HepG2 (cell line): Measurements from ENCODE around the gene HOXA4. TPM values are rescaled to one million over a fixed set of nuclear protein-coding genes. Genes with fewer than 3 reads are reported as not detected.

Experiments
- GFI1 ChIP-seq: sonication (generic); formaldehyde crosslinking; IDR thresholded peaks from 2 replicates; pipeline ENCODE4 v1.5.0; 2020; ENCODE audit warnings: missing genetic modification reagents, mild to moderate bottlenecking, borderline replicate concordance
- MTF2 ChIP-seq: sonication (generic); formaldehyde crosslinking; IDR thresholded peaks from 2 replicates; pipeline ENCODE4 v1.5.0; 2020; ENCODE audit warnings: missing genetic modification reagents, borderline replicate concordance
- SOX13 ChIP-seq, 3 experiments: fragments of 450-650 bp in 1 of 3; sonication (generic) in 1 of 3; formaldehyde crosslinking in 1 of 3; IDR thresholded peaks in 2 of 3; conservative IDR thresholded peaks in 1 of 3; 2 replicates each; pipeline versions ENCODE4 v1.5.0 to v1.6.1; 2016 to 2020; ENCODE audit warnings: antibody characterized with exemption in 1 of 3, mild to moderate bottlenecking in 1 of 3, missing compliant biosample characterization in 1 of 3, missing genetic modification reagents in 1 of 3, moderate library complexity in 1 of 3
- STAG1 ChIP-seq: sonication (generic); formaldehyde crosslinking; IDR thresholded peaks from 2 replicates; pipeline ENCODE4 v1.4.0; 2020; ENCODE audit warnings: missing genetic modification reagents
- SYNCRIP ChIP-seq: fragments of 200-400 bp; formaldehyde crosslinking; IDR thresholded peaks from 2 replicates; pipeline ENCODE4 v1.6.1; 2018; ENCODE audit warnings: mild to moderate bottlenecking, low read depth, low read length; ENCODE audit not compliant: insufficient read depth
- TCF7 ChIP-seq: sonication (generic); IDR thresholded peaks from 2 replicates; pipeline ENCODE4 v1.6.1; 2016; ENCODE audit warnings: antibody characterized with exemption, low read depth
- ZNF143 ChIP-seq: sonication (generic); formaldehyde crosslinking; IDR thresholded peaks from 2 replicates; pipeline ENCODE4 v1.4.0; 2020; ENCODE audit warnings: missing genetic modification reagents
- ZNF274 ChIP-seq: sonication (generic); formaldehyde crosslinking; IDR thresholded peaks from 2 replicates; pipeline ENCODE4 v1.5.1; 2020; ENCODE audit warnings: mild to moderate bottlenecking, missing genetic modification reagents
- polyA plus RNA-seq, 8 experiments: library from polyadenylated mRNA; depleted of rRNA in 3 of 8; stranded (reverse) in 7 of 8; unstranded in 1 of 8; fragments of >200 nt; fragmentation: Illumina TruSeq in 4 of 8; extraction: Trizol in 4 of 8; gene quantifications; 2 replicates each; pipeline versions ENCODE4 v1.2.1 to v1.2.3, GENCODE V29; 2011 to 2016; ENCODE audit warnings: low read depth in 4 of 8, missing spikeins in 1 of 8, mixed read lengths in 1 of 8; ENCODE audit not compliant: insufficient read depth in 1 of 8
- total RNA-seq, 5 experiments: library from RNA; depleted of rRNA; stranded (reverse); fragments of >200 nt; fragmentation: Illumina TruSeq; extraction: Trizol; gene quantifications; 2 replicates each; pipeline ENCODE4 v1.2.3, GENCODE V29; 2016; ENCODE audit warnings: low read depth in 1 of 5
- TF ChIP-seq, protein P1 (sequence below): sonication (generic); formaldehyde crosslinking; IDR thresholded peaks from 2 replicates; pipeline ENCODE4 v1.4.0; 2020; ENCODE audit warnings: missing genetic modification reagents
- TF ChIP-seq, protein P2 (sequence below), 2 experiments: fragments of 450-650 bp in 1 of 2; sonication (generic) in 1 of 2; formaldehyde crosslinking in 1 of 2; IDR thresholded peaks; 2 replicates each; pipeline versions ENCODE4 v1.6.1 to v1.8.0; 2016 to 2022; ENCODE audit warnings: antibody characterized with exemption in 1 of 2, mild to moderate bottlenecking in 1 of 2, missing genetic modification reagents in 1 of 2
- TF ChIP-seq, protein P3 (sequence below): sonication (generic); formaldehyde crosslinking; IDR thresholded peaks from 2 replicates; pipeline ENCODE4 v1.5.0; 2020; ENCODE audit warnings: mild to moderate bottlenecking, low read depth, missing genetic modification reagents, borderline replicate concordance
- TF ChIP-seq, protein P4 (sequence below): sonication (generic); formaldehyde crosslinking; IDR thresholded peaks from 2 replicates; pipeline ENCODE4 v1.4.0; 2020; ENCODE audit warnings: missing genetic modification reagents

The HOXA4 gene
- total and polyA plus RNA-seq, 2 of the 13 experiments (the other 11 are each of a cell fraction or from before 2014, with no cell fraction given) = 2.4 to 5.4 TPM

DNA sequence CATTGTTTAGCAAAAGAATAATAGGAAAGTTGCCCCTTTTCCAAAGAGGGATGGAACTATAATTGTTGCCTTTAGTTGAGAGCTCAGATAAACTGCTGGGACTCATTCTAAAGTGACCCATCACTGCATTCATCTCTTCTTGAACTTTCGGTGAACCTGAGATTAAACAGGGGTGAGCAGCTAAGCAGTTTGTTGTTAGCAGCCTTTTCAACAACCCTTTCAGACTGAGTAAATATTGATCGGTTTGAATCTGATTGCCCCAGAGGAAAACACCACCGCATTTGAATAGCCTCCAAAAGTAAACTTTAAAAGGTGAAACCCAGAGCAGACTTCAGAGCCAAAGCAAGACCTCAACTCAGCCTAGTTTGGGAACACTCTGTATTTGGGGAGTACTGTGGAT is 39.5 kb downstream of the HOXA4 start (continued):
- no peak for TF ChIP-seq ZNF274
- TF ChIP-seq, protein P1, sequence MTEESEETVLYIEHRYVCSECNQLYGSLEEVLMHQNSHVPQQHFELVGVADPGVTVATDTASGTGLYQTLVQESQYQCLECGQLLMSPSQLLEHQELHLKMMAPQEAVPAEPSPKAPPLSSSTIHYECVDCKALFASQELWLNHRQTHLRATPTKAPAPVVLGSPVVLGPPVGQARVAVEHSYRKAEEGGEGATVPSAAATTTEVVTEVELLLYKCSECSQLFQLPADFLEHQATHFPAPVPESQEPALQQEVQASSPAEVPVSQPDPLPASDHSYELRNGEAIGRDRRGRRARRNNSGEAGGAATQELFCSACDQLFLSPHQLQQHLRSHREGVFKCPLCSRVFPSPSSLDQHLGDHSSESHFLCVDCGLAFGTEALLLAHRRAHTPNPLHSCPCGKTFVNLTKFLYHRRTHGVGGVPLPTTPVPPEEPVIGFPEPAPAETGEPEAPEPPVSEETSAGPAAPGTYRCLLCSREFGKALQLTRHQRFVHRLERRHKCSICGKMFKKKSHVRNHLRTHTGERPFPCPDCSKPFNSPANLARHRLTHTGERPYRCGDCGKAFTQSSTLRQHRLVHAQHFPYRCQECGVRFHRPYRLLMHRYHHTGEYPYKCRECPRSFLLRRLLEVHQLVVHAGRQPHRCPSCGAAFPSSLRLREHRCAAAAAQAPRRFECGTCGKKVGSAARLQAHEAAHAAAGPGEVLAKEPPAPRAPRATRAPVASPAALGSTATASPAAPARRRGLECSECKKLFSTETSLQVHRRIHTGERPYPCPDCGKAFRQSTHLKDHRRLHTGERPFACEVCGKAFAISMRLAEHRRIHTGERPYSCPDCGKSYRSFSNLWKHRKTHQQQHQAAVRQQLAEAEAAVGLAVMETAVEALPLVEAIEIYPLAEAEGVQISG = no peak
- no peak for TF ChIP-seq ZNF143
- 0 out of 2 replicates have a peak, but pooled peaks have one; percentile 30 for TF ChIP-seq TCF7
- TF ChIP-seq, protein P2, sequence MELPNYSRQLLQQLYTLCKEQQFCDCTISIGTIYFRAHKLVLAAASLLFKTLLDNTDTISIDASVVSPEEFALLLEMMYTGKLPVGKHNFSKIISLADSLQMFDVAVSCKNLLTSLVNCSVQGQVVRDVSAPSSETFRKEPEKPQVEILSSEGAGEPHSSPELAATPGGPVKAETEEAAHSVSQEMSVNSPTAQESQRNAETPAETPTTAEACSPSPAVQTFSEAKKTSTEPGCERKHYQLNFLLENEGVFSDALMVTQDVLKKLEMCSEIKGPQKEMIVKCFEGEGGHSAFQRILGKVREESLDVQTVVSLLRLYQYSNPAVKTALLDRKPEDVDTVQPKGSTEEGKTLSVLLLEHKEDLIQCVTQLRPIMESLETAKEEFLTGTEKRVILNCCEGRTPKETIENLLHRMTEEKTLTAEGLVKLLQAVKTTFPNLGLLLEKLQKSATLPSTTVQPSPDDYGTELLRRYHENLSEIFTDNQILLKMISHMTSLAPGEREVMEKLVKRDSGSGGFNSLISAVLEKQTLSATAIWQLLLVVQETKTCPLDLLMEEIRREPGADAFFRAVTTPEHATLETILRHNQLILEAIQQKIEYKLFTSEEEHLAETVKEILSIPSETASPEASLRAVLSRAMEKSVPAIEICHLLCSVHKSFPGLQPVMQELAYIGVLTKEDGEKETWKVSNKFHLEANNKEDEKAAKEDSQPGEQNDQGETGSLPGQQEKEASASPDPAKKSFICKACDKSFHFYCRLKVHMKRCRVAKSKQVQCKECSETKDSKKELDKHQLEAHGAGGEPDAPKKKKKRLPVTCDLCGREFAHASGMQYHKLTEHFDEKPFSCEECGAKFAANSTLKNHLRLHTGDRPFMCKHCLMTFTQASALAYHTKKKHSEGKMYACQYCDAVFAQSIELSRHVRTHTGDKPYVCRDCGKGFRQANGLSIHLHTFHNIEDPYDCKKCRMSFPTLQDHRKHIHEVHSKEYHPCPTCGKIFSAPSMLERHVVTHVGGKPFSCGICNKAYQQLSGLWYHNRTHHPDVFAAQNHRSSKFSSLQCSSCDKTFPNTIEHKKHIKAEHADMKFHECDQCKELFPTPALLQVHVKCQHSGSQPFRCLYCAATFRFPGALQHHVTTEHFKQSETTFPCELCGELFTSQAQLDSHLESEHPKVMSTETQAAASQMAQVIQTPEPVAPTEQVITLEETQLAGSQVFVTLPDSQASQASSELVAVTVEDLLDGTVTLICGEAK (IDR thresholded peaks at IDR 0.05) = no peak
- TF ChIP-seq, protein P2 (CRISPR knock-in tag; IDR thresholded peaks at IDR 0.05) = no peak
- no peak for TF ChIP-seq SOX13 (IDR thresholded peaks at IDR 0.05)
- peak in 1 of 2 experiments; percentile 33; a peak in 1 of 4 replicates for TF ChIP-seq SOX13 (CRISPR knock-in tag; conservative IDR thresholded peaks at IDR 0.05 in 1 of 2, IDR thresholded peaks at IDR 0.05 in 1 of 2)
- TF ChIP-seq GFI1 (CRISPR knock-in tag) = no peak
- no peak for TF ChIP-seq MTF2 (CRISPR knock-in tag)
- TF ChIP-seq, protein P3, sequence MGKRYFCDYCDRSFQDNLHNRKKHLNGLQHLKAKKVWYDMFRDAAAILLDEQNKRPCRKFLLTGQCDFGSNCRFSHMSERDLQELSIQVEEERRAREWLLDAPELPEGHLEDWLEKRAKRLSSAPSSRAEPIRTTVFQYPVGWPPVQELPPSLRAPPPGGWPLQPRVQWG (CRISPR knock-in tag) = no peak
- no peak for TF ChIP-seq STAG1 (CRISPR knock-in tag)
- TF ChIP-seq, protein P4, sequence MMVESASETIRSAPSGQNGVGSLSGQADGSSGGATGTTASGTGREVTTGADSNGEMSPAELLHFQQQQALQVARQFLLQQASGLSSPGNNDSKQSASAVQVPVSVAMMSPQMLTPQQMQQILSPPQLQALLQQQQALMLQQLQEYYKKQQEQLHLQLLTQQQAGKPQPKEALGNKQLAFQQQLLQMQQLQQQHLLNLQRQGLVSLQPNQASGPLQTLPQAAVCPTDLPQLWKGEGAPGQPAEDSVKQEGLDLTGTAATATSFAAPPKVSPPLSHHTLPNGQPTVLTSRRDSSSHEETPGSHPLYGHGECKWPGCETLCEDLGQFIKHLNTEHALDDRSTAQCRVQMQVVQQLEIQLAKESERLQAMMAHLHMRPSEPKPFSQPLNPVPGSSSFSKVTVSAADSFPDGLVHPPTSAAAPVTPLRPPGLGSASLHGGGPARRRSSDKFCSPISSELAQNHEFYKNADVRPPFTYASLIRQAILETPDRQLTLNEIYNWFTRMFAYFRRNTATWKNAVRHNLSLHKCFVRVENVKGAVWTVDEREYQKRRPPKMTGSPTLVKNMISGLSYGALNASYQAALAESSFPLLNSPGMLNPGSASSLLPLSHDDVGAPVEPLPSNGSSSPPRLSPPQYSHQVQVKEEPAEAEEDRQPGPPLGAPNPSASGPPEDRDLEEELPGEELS (CRISPR knock-in tag) = peak; percentile 47; the same call in 1 of the 2 replicates
- no peak for TF ChIP-seq SYNCRIP
